Karpas-422 (cell line): ENCODE data around the gene SHISA6. TPM values are rescaled to one million over a fixed set of nuclear protein-coding genes. Genes with fewer than 3 reads are reported as not detected.

Source experiments
- DNase-seq: peaks from one replicate; pipeline ENCODE4 v3.0.0-alpha.2; 2015
- H2AFZ ChIP-seq: fragments of 200-600 bp; sonication (generic); 2 replicates; pipeline ENCODE4 v1.6.1; 2014; ENCODE audit warnings: antibody characterized with exemption, low read length, mixed read lengths
- H3K27ac ChIP-seq: fragments of 200-600 bp; sonication (generic); 2 replicates; pipeline ENCODE4 v1.5.1; 2014; ENCODE audit warnings: mild to moderate bottlenecking, low read length, moderate library complexity
- H3K27me3 ChIP-seq: fragments of 200-600 bp; sonication (generic); 2 replicates; pipeline ENCODE4 v1.6.1; 2014; ENCODE audit warnings: low read length, mixed read lengths
- H3K36me3 ChIP-seq: fragments of 200-600 bp; sonication (generic); 2 replicates; pipeline ENCODE4 v1.6.1; 2014; ENCODE audit warnings: low read length, mixed read lengths; ENCODE audit not compliant: insufficient read depth
- H3K4me1 ChIP-seq: fragments of 200-600 bp; sonication (generic); 2 replicates; pipeline ENCODE4 v1.6.1; 2014; ENCODE audit warnings: mild to moderate bottlenecking, low read length, mixed read lengths
- H3K4me2 ChIP-seq: fragments of 200-600 bp; sonication (generic); 2 replicates; pipeline ENCODE4 v1.6.1; 2014; ENCODE audit warnings: low read length, low read depth, mild to moderate bottlenecking; ENCODE audit not compliant: poor library complexity, severe bottlenecking
- H3K4me3 ChIP-seq: fragments of 200-600 bp; sonication (generic); 2 replicates; pipeline ENCODE4 v1.5.1; 2014; ENCODE audit warnings: mild to moderate bottlenecking, antibody characterized with exemption, low read length, mixed read lengths
- H3K79me2 ChIP-seq: fragments of 200-600 bp; sonication (generic); 2 replicates; pipeline ENCODE4 v1.6.1; 2014; ENCODE audit warnings: mild to moderate bottlenecking, low read length, mixed read lengths
- H3K9ac ChIP-seq: fragments of 200-600 bp; sonication (generic); 2 replicates; pipeline ENCODE4 v1.6.0; 2014; ENCODE audit warnings: low read length
- H3K9me2 ChIP-seq: fragments of 200-600 bp; sonication (generic), shearing (Covaris generic); replicated peaks from 2 replicates; pipeline ENCODE4 v1.6.0; 2014; ENCODE audit warnings: mild to moderate bottlenecking, low read length, moderate library complexity; ENCODE audit not compliant: insufficient read depth
- H3K9me3 ChIP-seq: fragments of 300-700, 200-600 bp; sonication (generic); 2 replicates; pipeline ENCODE4 v1.6.1; 2014; ENCODE audit warnings: low read length, mixed read lengths
- H4K20me1 ChIP-seq: fragments of 200-600 bp; sonication (generic); 2 replicates; pipeline ENCODE4 v1.6.1; 2014; ENCODE audit warnings: mild to moderate bottlenecking, antibody characterized with exemption, low read length, low read depth; ENCODE audit not compliant: insufficient read depth
- total RNA-seq: library from RNA; depleted of rRNA; stranded (reverse); fragments of >200 nt; shearing (Covaris generic); gene quantifications from 2 replicates; pipeline ENCODE4 v1.2.3, GENCODE V29; 2014; ENCODE audit warnings: low replicate concordance

SHISA6 gene
- total RNA-seq, 1 experiment from 2014 or later = not detected

GRCh38 chr17:11342138-11342537 is 101.1 kb downstream of the SHISA6 start:
- Histone ChIP-seq H3K4me3 (no peak overlapping the region), H3K4me1 (no peaks in the 10 kb centered on the region), H3K9ac (no peak overlapping the region), H3K27me3 (no peaks in the 10 kb centered on the region), H2AFZ (no peak overlapping the region), H3K79me2 (no peaks in the 10 kb centered on the region), H3K27ac (no peak overlapping the region), H3K9me3 (no peaks in the 10 kb centered on the region), H3K36me3 (no peaks in the 10 kb centered on the region), H3K4me2 (no peak overlapping the region), H4K20me1 (no peaks in the 10 kb centered on the region), H3K9me2 (no peaks in the 10 kb centered on the region)
- no peak for DNase-seq

- DNase-seq = no peak
- Histone ChIP-seq H3K9me2 (no peaks in the 10 kb centered on the region), H3K4me2 (no peak overlapping the region), H3K79me2 (no peaks in the 10 kb centered on the region), H3K4me1 (no peaks in the 10 kb centered on the region), H4K20me1 (no peaks in the 10 kb centered on the region), H3K4me3 (no peak overlapping the region), H3K27ac (no peak overlapping the region), H3K9ac (no peak overlapping the region), H3K27me3 (no peaks in the 10 kb centered on the region), H3K36me3 (no peaks in the 10 kb centered on the region), H2AFZ (no peak overlapping the region), H3K9me3 (no peaks in the 10 kb centered on the region)
These were observed 108.1 kb downstream of the SHISA6 start for GRCh38 chr17:11349106-11349505.

- H3K4me3 ChIP-seq = no peak overlapping the region
- H3K4me1 ChIP-seq = no peaks in the 10 kb centered on the region
- no peak overlapping the region for H3K4me2 ChIP-seq
- no peaks in the 10 kb centered on the region for H3K79me2 ChIP-seq
- no peaks in the 10 kb centered on the region for H4K20me1 ChIP-seq
- no peak overlapping the region for H3K27ac ChIP-seq
- H2AFZ ChIP-seq = no peak overlapping the region
- H3K9me3 ChIP-seq = no peaks in the 10 kb centered on the region
- H3K27me3 ChIP-seq = no peaks in the 10 kb centered on the region
- H3K36me3 ChIP-seq = no peaks in the 10 kb centered on the region
- H3K9me2 ChIP-seq = no peaks in the 10 kb centered on the region
- no peak overlapping the region for H3K9ac ChIP-seq
- DNase-seq = no peak
These were observed 110.5 kb downstream of the SHISA6 start for GRCh38 chr17:11351479-11351878.

GRCh38 chr17:11353601-11354000 is 112.6 kb downstream of the SHISA6 start:
- DNase-seq = no peak
- no peaks in the 10 kb centered on the region for H3K4me1 ChIP-seq
- no peaks in the 10 kb centered on the region for H3K9me2 ChIP-seq
- no peak overlapping the region for H3K9ac ChIP-seq
- H3K27ac ChIP-seq = no peak overlapping the region
- H3K4me2 ChIP-seq = no peak overlapping the region
- no peak overlapping the region for H2AFZ ChIP-seq
- H3K9me3 ChIP-seq = no peaks in the 10 kb centered on the region
- no peaks in the 10 kb centered on the region for H3K36me3 ChIP-seq
- H3K79me2 ChIP-seq = no peaks in the 10 kb centered on the region
- no peaks in the 10 kb centered on the region for H3K27me3 ChIP-seq
- no peaks in the 10 kb centered on the region for H4K20me1 ChIP-seq
- H3K4me3 ChIP-seq = no peak overlapping the region

GRCh38 chr17:11356371-11356770 is 115.4 kb downstream of the SHISA6 start:
- Histone ChIP-seq H3K9me3 (no peaks in the 10 kb centered on the region), H3K4me1 (no peaks in the 10 kb centered on the region), H2AFZ (no peak overlapping the region), H3K79me2 (no peaks in the 10 kb centered on the region), H4K20me1 (no peaks in the 10 kb centered on the region), H3K9ac (no peak overlapping the region), H3K4me2 (no peak overlapping the region), H3K9me2 (no peaks in the 10 kb centered on the region), H3K36me3 (no peaks in the 10 kb centered on the region), H3K27me3 (no peaks in the 10 kb centered on the region), H3K4me3 (no peak overlapping the region), H3K27ac (no peak overlapping the region)
- no peak for DNase-seq

- no peaks in the 10 kb centered on the region for H3K27me3 ChIP-seq
- no peaks in the 10 kb centered on the region for H3K9me2 ChIP-seq
- H3K4me3 ChIP-seq = no peak overlapping the region
- H3K4me1 ChIP-seq = no peaks in the 10 kb centered on the region
- H3K27ac ChIP-seq = no peak overlapping the region
- no peaks in the 10 kb centered on the region for H3K36me3 ChIP-seq
- no peak overlapping the region for H3K9ac ChIP-seq
- no peak overlapping the region for H3K4me2 ChIP-seq
- H4K20me1 ChIP-seq = no peaks in the 10 kb centered on the region
- H3K9me3 ChIP-seq = no peaks in the 10 kb centered on the region
- no peak overlapping the region for H2AFZ ChIP-seq
- no peak for DNase-seq
- no peaks in the 10 kb centered on the region for H3K79me2 ChIP-seq
These were observed 122.6 kb downstream of the SHISA6 start for GRCh38 chr17:11363565-11364117.

- Histone ChIP-seq H3K79me2 (no peaks in the 10 kb centered on the region), H3K4me3 (no peak overlapping the region), H3K4me1 (no peaks in the 10 kb centered on the region), H3K4me2 (no peak overlapping the region), H3K9me2 (no peaks in the 10 kb centered on the region), H3K27ac (no peak overlapping the region), H3K27me3 (no peaks in the 10 kb centered on the region), H4K20me1 (no peaks in the 10 kb centered on the region), H2AFZ (no peak overlapping the region), H3K9me3 (no peaks in the 10 kb centered on the region), H3K36me3 (no peaks in the 10 kb centered on the region), H3K9ac (no peak overlapping the region)
- DNase-seq = no peak
These were observed 125.3 kb downstream of the SHISA6 start for GRCh38 chr17:11366272-11366850.

- no peaks in the 10 kb centered on the region for H3K27me3 ChIP-seq
- H3K9me3 ChIP-seq = no peaks in the 10 kb centered on the region
- no peaks in the 10 kb centered on the region for H4K20me1 ChIP-seq
- no peaks in the 10 kb centered on the region for H3K4me1 ChIP-seq
- H3K36me3 ChIP-seq = no peaks in the 10 kb centered on the region
- no peaks in the 10 kb centered on the region for H3K79me2 ChIP-seq
- H3K4me3 ChIP-seq = no peak overlapping the region
- H3K27ac ChIP-seq = no peak overlapping the region
- no peaks in the 10 kb centered on the region for H3K9me2 ChIP-seq
- no peak overlapping the region for H3K9ac ChIP-seq
- no peak overlapping the region for H2AFZ ChIP-seq
- no peak for DNase-seq
- H3K4me2 ChIP-seq = no peak overlapping the region
These were observed 128.6 kb downstream of the SHISA6 start for GRCh38 chr17:11369575-11369974.
